NCI-H1694 (cell line): Measurements from ENCODE around the gene TMPRSS4.

Experiments
- DNase-seq: peaks from one replicate; lab custom pipeline; 2025; lab: John Stamatoyannopoulos, UW

TMPRSS4 gene

DNA sequence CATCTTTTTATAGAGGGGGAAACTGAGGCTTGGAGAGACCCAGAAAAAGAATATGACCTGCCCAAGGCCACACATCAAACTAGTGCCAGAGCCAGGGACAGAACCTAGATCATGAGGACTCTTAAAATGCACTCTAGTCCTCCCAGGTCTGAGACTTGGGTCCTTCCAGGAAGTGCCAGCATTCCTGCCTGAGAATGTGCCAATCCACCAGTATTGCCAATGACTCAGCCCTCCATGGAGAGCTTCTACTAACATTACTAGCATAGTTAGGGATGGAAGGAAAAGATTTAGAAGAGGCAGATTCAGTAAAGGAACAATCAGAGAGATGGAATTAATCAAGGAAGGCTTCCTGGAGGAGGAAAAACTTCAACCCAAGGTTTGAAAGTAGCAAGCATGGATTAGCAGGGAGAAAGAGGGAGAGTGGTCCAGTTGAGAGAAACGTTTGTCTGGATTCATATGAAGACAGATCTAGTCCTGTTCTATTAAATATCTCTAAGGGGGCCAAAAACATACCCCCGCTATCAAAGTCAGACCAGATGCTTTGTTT is 30.0 kb downstream of the TMPRSS4 start:
- no peak for DNase-seq

DNA sequence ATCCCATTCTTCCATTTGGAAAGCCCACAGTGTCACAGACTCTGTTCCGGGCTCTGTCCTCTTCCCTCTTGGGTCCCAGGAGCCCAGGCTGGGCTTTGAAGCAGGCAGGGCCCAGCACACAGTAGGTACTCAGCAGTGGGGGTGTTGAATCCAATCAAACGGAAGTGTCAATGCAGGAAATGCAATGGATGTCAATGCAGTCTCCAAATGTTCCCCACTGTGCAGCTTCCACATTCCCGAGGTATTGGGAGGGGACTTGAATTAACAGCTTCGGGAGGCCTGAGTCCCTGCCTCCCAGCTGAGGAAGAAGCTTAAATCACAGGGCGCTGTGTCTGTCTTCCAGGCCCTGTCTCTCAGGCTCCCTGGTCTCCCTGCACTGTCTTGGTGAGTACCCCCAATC is 31.6 kb downstream of the TMPRSS4 start:
- no peak for DNase-seq

DNA sequence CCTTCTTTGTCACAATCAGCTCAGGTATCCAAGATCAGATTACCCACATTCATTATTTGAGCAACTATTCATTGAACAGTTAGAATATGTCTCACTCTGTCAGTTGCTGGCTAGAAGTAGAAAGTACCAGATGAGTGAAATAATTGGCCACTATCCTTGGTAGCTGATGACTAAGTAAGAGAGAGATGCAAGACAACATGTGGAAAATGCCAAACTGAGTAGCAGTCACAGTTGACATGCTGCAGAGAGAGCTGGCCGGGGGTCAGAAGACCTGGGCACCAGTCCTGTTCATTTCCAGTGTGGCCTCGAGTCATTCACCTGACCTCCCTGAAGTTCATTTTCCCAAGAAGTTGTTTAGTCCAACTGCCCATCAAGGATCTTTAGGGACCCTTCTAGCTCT is 32.4 kb downstream of the TMPRSS4 start:
- DNase-seq, result no peak

DNA sequence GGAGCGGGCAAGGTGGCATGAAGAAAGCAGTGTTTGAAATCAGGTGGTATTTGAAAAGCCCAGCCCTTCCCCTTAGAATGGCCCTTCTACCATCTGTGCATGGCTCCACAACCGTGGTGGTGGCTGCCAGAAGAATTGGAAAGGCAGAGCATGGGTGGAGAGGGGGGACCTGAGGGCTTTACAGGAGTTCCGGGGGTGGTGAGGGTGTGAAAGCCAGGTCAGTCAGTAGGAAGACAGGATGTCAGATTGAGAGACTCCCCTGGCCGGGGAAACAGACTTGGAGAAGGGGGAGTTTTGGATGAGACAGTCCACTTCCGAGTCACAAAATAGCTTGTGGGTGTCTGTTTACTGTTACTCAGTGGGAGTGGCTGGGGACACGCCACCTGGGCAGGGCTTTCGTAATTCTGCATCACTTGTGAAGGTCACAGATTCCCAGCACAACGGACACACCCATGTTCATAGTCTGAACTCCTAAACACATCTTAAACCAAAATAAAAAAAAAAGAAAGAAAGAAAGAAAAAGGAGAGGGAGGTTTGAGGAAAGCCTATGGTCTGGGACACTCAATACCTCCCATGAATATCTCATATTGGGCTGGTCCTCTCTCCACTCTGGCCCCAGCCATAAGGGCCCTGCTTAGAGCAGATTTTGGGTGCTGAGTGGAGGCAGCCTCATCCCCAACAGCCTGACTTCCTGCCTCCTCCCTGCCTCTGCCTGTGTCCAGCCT is 34.3 kb downstream of the TMPRSS4 start:
- no peak for DNase-seq

DNA sequence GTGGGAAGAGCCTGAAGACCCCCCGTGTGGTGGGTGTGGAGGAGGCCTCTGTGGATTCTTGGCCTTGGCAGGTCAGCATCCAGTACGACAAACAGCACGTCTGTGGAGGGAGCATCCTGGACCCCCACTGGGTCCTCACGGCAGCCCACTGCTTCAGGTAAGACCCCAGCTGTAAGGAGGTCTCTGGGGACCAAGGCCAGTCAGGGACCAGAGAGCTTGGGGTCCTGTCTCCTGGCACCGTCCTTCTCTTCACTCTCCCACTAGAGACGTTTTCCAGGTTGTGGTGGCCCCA is 34.8 kb downstream of the TMPRSS4 start:
- DNase-seq, result no peak

DNA sequence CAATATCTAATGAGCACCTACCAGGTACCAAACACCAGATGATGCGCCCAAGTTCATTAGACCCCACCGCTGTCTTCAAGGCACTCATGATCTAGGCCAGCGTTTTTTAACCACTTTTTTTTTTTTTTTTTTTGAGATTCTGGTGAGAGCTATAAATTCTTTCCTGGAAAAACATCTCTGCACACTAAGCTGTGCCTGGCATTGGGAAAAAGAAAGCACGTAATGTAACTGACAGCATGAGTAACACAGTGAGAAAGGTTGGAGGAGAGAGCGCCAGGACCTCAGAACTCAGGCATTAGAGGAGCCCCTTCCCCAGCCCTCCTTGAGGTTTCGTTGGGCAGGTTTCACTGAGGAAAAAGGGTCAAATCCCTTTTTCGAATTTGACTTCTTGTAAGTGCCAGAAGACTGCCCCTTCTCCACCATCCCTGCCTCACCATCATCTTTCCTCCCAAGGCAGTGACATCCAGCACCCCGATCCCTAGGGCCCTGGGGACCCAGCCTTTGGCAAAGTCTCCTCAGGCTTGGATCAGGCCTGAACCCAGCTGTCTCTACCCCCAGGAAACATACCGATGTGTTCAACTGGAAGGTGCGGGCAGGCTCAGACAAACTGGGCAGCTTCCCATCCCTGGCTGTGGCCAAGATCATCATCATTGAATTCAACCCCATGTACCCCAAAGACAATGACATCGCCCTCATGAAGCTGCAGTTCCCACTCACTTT is 36.0 kb downstream of the TMPRSS4 start:
- no peak for DNase-seq

DNA sequence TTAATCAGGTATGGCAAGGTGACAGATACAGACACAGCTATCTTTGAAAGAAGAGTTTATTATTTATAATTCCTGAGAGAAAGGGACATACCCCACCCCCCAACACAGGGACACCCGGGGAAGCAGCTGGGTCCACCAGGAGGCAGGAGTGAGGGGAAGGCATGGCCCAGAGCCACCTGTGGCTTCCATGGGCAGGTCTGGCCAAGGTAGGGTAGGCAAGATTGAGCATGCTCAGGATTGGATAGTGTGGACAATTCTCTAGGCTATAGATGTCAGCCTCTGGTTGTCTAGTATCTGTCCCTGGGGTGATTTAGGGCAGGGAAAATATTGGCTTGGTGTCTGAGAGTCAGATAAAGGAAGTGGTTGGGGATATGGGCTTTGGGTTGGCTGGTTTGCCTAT is 37.4 kb downstream of the TMPRSS4 start:
- no peak for DNase-seq

DNA sequence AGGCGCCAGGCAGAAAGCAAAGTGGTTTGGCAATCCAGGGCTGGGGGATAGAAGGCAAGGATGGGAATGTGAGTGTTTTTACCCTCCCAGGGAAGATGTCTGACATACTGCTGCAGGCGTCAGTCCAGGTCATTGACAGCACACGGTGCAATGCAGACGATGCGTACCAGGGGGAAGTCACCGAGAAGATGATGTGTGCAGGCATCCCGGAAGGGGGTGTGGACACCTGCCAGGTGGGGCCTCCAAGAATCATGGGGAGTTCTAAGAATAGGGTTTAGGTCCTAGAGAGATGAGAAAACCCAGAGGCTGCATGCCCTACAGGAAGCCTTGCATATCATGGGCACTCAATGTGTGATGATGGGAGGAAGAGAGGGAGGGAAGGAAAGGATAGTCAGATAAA is 38.2 kb downstream of the TMPRSS4 start:
- DNase-seq, result no peak

DNA sequence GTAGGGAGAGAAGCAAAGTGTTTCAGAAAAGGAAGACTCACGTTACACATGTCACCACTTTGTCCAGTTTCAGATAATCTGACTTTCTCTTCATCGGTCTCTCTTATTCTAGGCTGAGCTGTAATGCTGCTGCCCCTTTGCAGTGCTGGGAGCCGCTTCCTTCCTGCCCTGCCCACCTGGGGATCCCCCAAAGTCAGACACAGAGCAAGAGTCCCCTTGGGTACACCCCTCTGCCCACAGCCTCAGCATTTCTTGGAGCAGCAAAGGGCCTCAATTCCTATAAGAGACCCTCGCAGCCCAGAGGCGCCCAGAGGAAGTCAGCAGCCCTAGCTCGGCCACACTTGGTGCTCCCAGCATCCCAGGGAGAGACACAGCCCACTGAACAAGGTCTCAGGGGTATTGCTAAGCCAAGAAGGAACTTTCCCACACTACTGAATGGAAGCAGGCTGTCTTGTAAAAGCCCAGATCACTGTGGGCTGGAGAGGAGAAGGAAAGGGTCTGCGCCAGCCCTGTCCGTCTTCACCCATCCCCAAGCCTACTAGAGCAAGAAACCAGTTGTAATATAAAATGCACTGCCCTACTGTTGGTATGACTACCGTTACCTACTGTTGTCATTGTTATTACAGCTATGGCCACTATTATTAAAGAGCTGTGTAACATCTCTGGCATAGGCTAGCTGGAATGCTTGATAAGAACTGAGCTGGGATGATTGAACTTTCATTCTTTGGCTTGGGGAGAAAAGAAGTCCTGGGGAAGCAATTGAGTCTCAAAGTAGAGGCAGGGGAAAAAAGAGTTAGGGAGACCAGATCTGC is 41.1 kb downstream of the TMPRSS4 start:
- DNase-seq, result no peak

DNA sequence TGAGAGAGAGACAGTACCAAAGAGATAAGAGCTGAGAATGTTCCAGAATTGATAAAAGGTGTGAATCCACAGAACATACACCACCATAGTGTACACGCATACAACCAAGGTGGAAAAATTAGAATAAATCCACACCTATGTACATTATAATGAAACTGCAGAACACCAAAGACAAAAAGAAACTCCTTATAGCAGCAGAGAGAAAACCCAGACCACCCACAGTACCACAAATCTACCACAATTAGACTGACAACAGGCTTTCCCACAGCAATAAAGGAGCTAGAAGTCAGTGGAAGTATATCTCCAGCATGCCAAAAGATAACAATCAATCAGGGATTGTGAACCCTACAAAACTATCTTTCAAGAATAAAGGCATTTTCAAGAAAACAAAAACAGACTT is 43.9 kb downstream of the TMPRSS4 start:
- DNase-seq, result no peak

DNA sequence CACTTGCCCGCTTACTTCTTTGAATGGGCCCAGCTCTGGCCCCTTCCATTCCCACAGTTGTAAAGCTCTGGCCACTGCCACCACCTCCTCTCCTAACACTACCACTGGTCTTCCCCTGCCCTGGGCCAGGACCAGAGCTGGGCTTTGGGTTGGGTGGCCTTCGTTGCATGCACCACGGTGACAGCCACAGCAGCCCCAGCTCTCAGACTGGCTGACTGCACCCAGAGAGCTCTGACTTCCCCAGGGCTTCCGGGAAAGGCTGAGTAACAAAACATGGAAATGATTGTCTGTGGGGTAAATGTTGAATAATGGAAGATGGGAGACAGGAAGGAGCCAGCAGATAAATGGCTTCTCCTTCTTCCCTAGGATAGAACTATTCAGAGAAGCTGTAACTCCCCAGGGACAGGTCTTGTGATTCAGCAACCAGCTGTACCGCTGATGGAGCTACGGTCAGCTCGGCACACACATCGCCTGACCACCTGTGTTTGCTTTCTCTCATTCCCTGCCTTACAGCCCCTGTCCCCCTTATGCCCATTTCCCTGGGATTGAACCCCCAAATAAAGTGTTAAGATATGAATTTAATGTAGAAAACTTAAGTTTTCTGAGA is 48.2 kb downstream of the TMPRSS4 start:
- no peak for DNase-seq

DNA sequence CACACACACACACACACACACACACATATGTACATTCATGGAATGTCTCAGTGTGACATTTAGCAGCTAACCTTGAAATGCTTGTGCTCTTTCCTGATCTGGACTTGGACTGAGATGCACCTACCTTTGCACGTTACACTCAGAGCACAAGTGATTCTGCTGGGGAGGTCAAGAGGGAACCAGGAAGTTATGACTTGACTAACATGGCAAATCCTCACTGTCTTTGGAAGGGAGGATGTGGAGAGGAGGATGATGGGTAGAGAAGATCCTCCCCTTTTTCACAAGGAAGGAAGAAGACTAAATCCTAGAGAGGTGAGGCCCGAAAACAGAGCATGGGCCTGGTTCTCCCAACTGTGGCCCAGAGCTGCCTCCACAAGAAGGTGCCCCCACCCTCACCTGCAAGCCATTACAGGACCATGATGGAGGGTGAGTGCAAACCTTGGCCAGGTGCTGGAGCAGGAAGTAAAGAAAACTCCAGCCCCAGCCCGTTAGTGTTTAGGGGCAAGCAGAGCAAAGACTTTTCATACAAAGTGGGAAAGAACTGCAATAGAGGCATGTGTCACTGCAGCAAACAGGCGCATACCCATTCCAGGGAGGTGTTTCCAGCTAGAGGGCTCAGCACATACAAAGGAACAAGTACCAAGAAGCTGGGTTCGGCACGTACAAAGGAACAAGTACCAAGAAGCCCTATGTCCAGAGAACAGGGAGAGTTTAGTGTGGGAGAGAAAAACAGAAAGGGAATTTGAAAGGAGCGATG is 49.4 kb downstream of the TMPRSS4 start:
- DNase-seq, result no peak

DNA sequence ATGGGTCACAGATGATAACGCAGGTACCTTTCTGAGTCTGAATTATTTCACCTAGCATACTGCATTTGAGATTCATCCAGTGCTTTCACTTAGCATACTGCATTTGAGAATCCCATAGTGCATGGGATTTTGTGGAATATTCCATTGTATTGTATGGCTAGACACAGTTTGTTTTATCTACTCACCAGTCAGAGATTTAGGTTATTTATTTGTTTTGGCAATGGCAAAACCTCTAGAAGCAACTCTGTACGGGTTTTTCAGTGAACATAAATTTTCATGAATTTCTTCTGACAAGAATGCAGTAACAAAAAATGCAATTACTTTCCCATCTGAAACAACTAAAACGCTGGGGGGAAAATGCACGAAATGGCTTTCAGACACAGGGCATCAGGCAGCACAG is 51.4 kb downstream of the TMPRSS4 start:
- no peak for DNase-seq

DNA sequence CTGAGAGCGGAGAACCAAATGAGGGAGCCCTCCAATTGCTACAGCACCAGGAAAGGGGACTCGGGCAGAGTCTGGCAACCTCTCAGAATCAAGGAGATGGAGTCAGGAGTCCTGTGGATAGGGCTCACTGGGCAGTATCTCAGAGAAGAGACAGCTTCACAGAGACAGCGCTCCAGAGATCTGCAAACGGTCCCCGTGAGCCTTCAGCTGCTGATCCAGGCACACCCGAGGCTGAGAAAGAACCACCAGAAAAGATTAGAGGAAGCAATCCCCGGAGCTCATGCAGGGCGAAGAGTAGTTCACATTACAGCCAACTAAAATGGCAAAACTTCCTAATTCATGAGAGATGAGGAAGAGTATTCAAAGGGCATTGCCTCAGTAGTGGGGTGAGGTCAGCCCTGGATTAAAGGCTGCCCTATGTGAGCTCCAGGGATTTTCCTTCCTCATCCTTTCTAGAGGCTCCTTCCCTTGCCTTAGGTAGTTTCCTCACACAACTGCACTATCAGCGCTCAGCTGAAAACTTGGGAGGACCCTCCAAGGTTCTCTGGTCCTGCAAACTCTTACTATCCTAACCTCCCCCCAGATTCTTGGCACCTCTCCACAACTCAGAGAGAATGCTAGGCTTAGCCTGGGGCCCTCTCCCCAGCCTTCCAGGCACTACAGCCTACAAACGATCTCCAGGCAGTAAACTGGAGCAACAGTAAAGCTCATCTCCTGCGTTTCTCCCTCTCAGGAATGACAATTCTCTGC is 52.0 kb downstream of the TMPRSS4 start:
- DNase-seq, result no peak

DNA sequence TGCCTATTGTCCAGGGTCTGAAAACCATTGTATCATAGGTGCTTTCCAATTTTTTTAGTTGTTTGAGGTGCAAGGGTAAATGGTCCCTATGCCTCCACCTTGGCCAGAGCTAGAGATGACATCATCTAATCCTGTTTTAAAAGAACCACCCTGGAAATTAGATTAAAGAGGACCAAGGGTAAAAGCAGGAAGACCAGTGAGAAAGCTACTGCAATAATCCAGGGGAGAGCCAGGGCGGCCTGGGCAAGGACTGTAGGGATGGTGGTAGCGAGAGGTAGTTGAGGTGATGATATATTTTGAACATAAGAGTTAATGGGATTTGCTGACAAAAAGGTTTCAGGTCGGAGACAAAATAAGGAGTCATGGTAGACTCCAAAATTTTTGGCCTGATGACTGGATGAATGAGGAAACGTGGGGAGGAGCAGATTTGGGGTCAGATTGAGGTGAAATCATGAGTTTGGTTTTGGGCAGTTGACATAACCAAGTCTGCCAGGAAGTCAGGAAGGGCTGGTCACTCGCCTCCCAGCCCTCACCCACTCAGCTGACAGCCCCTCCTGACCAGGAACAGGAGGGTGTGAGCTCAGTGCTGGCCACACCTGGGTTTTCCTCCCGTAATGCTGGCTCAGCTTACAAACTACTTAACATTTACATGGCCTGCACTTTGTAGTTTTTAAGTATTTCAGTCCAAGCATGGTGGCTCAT is 52.7 kb downstream of the TMPRSS4 start:
- DNase-seq, result no peak

DNA sequence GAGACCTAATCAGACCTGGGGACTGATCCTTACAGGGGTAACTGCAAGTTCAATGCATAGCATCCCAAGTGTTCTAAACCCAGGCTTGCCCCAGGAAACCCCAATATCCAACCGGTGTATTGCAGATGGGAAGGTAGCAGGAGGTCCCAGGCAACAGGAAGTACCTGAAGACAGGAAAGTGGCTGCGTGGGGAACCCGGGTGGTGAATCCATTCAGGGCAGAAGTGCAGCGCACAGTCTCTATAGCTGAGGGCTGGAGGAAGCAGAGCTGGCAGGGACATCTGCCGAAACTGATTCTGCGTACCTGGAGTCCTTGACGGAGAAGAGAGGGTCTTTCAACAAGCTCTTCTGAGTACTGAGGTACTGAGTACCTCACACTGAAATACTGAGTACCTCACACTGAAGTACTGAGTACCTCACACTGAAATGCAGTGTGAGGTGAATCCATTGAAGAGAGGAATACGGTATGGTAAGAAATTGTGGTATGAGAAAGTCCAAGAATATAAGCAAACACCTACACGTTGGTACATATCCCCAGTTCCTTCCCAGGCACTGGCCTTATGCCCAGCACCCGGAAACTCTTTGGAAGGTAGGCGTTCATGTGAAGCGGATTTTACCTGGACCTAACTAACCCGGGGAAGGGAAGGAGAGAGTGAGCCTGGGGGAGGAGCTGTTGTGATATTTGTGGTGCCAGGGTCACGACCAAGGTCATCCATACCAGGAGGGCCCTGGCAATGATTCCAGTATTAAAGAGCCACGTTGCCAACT is 55.7 kb downstream of the TMPRSS4 start:
- no peak for DNase-seq

DNA sequence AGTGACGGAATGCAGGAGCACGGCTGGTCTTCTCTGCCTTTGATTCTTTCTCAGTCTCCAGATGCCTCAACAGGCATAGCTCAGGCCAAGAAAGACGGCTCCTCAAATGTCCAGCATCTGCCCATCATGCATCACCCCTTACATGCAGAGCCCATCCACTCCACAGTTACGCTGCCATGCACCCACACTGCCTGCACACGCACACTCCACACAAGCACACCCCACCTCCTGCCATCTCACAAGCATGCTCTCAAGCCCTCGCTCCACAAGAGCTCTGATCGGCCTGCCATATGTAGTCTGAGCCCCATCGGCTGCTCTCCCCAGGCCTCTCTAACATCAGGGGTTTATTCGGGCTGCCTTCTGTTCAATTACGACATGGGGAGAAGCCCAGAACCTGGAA is 56.9 kb downstream of the TMPRSS4 start:
- DNase-seq, result no peak

DNA sequence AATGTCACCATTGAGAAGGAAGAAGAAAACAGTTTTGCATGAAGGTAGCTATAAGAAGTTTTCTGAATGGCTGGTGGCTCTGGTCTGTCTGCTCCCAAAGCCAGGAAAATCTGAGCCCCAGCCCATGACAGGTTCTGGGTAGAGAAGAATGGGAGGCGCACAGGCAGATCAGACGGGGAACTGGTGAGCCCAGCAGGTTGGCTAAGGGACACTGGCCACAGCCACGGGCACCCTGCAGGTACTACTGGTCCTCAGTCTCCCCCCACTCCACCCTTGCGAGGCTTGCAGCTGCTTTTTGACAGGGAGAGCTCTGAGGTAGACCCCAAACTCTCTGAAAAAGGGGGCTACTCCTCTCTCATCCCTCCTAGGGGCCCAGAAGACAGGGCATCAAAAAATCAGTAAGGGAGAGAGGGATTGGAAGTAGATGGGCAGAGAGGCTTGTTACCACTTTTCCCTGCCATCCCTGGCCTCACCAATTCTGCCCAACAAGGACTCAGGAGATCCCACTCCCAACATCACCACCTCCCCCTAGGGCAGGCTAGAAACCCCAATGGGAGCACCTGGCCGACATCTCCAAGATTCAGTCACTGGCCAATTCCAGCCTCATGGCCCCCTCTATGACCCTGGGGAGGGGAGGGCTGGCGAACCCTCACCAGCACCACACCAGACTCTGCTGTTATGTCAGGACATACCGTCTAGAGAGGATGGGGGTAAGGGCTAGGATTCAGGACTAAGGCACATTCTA is 58.3 kb downstream of the TMPRSS4 start:
- DNase-seq, result no peak

DNA sequence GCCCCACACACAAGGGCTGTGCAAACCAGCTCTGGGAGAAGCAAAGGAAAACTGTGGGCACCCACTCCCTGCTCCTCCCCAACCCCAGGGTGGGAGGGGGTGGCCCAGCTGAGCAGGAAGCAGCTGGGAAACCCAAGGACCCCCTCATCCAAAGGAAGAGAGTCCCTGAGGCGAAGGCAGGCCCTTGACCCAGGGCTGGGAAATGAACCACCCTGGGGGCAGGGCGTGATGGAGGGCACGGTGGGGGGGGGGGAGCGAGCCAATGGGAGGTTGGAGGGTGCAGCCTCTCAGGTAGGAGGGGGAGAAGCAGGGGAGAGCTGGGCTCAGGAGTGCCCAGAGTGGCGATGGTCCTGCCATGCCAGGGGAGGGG is 58.9 kb downstream of the TMPRSS4 start:
- no peak for DNase-seq
